T-helper 17 cell (primary cell): ENCODE measurements around the gene SKIC2. TPM values are rescaled to one million over a fixed set of nuclear protein-coding genes. Genes with fewer than 3 reads are reported as not detected.
A peak's percentile ranks its signal among the peaks of the same experiment; 100 is the strongest.
"Not testable (repeated sequence)": the region's sequence is repeated elsewhere in the genome, so short reads cannot be mapped to it uniquely, and the experiment has no call there.

Source experiments
- ATAC-seq: fragments of 150-1000 bp; cut with Tn5 transposase; 2 replicates; pipeline ENCODE4 v1.10.0; 2021; ENCODE audit warnings: mild to moderate bottlenecking, moderate library complexity
- DNase-seq, 3 donors: peaks; one replicate each; pipeline versions ENCODE4 v3.0.0 to v3.0.0-alpha.2; 2020 to 2021
- H3K9me3 ChIP-seq: one replicate; pipeline ENCODE4 v1.7.0; 2013; ENCODE audit warnings: low read length, mild to moderate bottlenecking; ENCODE audit not compliant: control insufficient read depth, poor library complexity, severe bottlenecking
- H3K27ac Mint-ChIP-seq: one replicate; pipeline ENCODE4 v1.8.0; 2022; ENCODE audit warnings: mild to moderate bottlenecking, moderate library complexity, mixed read lengths
- H3K27me3 Mint-ChIP-seq: one replicate; pipeline ENCODE4 v1.8.0; 2022; ENCODE audit warnings: mixed read lengths
- H3K36me3 Mint-ChIP-seq: one replicate; pipeline ENCODE4 v1.8.0; 2022; ENCODE audit warnings: low read depth, mixed read lengths
- H3K4me1 Mint-ChIP-seq: one replicate; pipeline ENCODE4 v1.8.0; 2022; ENCODE audit warnings: mild to moderate bottlenecking, mixed read lengths
- H3K4me3 Mint-ChIP-seq: one replicate; pipeline ENCODE4 v1.8.0; 2022; ENCODE audit warnings: mild to moderate bottlenecking, moderate library complexity, mixed read lengths
- total RNA-seq, 4 donors: library from RNA in 2 of 4; stranded (reverse) in 2 of 4; gene quantifications; one replicate each; pipeline ENCODE4 v1.2.3 and lab custom pipeline; 2022 to 2026

Gene SKIC2
- total RNA-seq, 2 donors from 2014 or later = 85.5 to 94.5 TPM

- not testable (repeated sequence) for H3K4me3 Mint-ChIP-seq, H3K4me1 Mint-ChIP-seq, H3K9me3 ChIP-seq, ATAC-seq, DNase-seq, H3K36me3 Mint-ChIP-seq, H3K27me3 Mint-ChIP-seq, H3K27ac Mint-ChIP-seq
Measured at GRCh38 chr6:31980195-31980876, 21.4 kb downstream of the SKIC2 start.

DNA sequence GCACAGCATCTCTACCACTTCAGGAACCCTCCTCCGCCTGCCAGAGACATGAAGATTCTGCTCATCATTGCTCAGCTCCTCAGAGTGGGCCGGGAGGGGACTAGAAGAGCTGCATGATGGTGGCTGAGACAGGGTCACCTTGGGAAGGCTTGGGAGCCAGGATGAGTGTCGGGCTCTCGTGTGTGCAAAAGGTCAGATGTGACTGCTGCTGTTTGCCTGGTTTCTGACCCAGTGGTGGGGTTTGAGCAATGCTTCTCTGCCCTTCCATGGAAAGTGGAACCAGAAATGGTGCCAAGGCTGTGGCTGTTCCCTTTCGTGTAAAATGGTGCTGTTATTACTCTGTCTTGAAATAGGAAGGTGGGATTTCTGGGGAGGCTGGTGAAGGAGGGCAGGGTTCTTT is 22.0 kb downstream of the SKIC2 start:
- H3K9me3 ChIP-seq, H3K27me3 Mint-ChIP-seq, H3K4me1 Mint-ChIP-seq, DNase-seq, H3K36me3 Mint-ChIP-seq, H3K4me3 Mint-ChIP-seq, ATAC-seq, H3K27ac Mint-ChIP-seq: not testable (repeated sequence)

DNA sequence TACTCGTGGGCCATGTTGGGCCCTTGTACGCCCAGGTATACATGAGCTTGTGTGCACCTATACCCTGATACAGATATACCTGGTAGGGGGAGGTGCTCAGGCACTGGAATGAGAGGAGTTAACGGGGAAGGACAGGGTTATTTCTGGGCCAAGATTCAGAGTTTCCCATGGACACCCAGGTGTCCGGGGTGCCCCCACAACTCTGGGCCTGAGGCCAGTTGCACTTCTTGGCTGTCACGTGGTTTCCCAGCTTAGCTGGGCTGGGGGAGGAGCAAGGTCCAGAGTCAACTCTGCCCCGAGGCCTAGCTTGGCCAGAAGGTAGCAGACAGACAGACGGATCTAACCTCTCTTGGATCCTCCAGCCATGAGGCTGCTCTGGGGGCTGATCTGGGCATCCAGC is 22.8 kb downstream of the SKIC2 start, which contains the start of gene C4A:
TSS of gene C4A (plus strand) at position 314 of the 400 bp plus-strand sequence. CDS start at position 365, 51 bp downstream.
- H3K9me3 ChIP-seq, H3K36me3 Mint-ChIP-seq, ATAC-seq, DNase-seq, H3K4me1 Mint-ChIP-seq, H3K27me3 Mint-ChIP-seq, H3K4me3 Mint-ChIP-seq, H3K27ac Mint-ChIP-seq: not testable (repeated sequence)

DNA sequence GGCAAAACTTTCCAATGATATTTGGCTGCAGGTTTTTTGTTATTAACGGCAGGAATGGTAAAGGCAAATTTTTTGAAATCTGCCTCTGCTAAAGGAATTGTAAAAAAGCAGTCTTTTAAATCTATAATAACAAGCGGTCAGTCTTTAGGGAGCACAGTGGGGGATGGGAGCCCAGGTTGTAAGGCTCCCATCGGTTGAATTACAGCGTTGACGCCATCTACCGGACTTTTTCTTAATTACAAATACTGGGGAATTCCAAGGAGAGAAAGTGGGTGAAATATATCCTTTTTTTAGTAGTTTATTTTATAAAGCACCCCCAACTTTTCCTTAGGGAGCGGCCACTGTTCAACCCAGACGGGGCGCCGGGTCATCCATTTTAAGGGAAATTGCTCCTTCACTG is 30.4 kb downstream of the SKIC2 start:
- not testable (repeated sequence) for H3K9me3 ChIP-seq, H3K27me3 Mint-ChIP-seq, H3K4me3 Mint-ChIP-seq, H3K27ac Mint-ChIP-seq, H3K4me1 Mint-ChIP-seq, ATAC-seq, DNase-seq, H3K36me3 Mint-ChIP-seq

GRCh38 chr6:31994421-31994820 is 35.4 kb downstream of the SKIC2 start:
- H3K27ac Mint-ChIP-seq, ATAC-seq, DNase-seq, H3K4me3 Mint-ChIP-seq, H3K27me3 Mint-ChIP-seq, H3K9me3 ChIP-seq, H3K4me1 Mint-ChIP-seq, H3K36me3 Mint-ChIP-seq: not testable (repeated sequence)

DNA sequence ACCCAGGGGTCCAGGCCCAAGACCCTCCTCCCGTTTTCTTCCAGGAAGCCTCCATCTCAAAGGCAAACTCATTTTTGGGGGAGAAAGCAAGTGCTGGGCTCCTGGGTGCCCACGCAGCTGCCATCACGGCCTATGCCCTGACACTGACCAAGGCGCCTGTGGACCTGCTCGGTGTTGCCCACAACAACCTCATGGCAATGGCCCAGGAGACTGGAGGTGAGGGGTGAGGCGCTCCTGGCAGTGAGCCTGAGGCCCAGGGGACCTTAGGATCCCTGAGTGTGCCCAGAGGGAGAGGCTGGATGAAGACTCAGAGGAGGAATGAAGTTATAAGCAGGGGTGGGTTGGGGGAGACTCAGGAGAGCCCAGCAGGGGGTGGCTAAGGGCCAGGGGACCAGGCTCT is 37.4 kb downstream of the SKIC2 start:
- not testable (repeated sequence) for H3K4me3 Mint-ChIP-seq, ATAC-seq, H3K27ac Mint-ChIP-seq

DNA sequence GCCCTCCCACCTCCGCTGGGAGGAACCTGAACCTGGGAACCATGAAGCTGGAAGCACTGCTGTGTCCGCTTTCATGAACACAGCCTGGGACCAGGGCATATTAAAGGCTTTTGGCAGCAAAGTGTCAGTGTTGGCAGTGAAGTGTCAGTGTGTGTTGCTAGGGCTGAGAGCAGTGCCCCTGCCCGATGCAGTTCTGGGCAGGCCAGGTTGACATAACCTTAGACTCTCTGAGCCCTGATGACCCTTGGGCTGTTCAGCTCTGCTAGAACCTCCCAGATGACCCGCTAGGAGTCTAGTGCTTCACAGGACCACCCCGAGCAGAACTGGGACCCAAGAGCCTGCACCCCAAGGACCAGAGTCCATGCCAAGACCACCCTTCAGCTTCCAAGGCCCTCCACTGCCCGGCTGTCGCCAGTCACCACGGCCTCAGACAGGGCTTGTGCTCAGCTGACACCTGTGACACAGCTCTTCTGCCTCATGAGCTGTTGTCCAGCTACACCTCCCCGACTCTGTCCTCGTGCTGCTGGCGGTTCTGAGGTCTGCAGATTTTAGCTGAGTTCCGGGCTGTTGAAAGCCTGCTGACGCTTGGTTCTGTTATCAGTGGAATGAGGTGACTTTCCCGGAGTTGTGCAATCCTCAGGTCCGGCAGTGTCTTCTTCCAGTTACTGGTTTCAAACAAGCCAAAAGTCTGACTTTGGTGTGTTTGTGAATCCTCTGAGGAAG is 43.7 kb downstream of the SKIC2 start:
- not testable (repeated sequence) for H3K27me3 Mint-ChIP-seq, H3K36me3 Mint-ChIP-seq, DNase-seq, ATAC-seq, H3K27ac Mint-ChIP-seq, H3K4me1 Mint-ChIP-seq, H3K4me3 Mint-ChIP-seq, H3K9me3 ChIP-seq

More for the DNA sequence above, 37.4 kb downstream of the SKIC2 start:
- H3K4me1 Mint-ChIP-seq, H3K27me3 Mint-ChIP-seq, H3K9me3 ChIP-seq, DNase-seq, H3K36me3 Mint-ChIP-seq: not testable (repeated sequence)

DNA sequence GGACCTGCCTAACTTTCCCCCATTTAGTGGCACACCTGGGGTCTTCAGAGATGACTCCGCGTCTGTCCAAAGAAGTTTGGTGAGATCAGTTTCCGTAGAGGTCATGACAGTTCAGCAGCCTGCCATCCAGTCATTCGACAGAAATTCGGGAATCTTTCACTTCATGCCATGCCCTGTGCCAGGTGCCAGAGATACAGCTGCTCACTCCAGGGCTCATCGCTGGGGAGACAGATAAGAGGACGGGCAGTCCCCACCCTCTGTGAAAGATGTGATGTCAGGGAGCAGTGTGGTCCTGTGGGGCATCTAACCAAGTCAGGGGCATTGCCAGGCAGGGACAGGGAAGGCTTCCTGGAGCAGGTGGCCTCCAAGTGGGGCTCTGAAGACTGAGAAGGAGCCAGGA is 44.3 kb downstream of the SKIC2 start:
- not testable (repeated sequence) for H3K4me1 Mint-ChIP-seq, ATAC-seq, H3K27ac Mint-ChIP-seq, H3K27me3 Mint-ChIP-seq, H3K9me3 ChIP-seq, DNase-seq, H3K36me3 Mint-ChIP-seq, H3K4me3 Mint-ChIP-seq

GRCh38 chr6:32004393-32004792 is 45.4 kb downstream of the SKIC2 start:
- not testable (repeated sequence) for DNase-seq, H3K4me3 Mint-ChIP-seq, H3K27ac Mint-ChIP-seq, ATAC-seq, H3K36me3 Mint-ChIP-seq, H3K27me3 Mint-ChIP-seq, H3K4me1 Mint-ChIP-seq, H3K9me3 ChIP-seq

DNA sequence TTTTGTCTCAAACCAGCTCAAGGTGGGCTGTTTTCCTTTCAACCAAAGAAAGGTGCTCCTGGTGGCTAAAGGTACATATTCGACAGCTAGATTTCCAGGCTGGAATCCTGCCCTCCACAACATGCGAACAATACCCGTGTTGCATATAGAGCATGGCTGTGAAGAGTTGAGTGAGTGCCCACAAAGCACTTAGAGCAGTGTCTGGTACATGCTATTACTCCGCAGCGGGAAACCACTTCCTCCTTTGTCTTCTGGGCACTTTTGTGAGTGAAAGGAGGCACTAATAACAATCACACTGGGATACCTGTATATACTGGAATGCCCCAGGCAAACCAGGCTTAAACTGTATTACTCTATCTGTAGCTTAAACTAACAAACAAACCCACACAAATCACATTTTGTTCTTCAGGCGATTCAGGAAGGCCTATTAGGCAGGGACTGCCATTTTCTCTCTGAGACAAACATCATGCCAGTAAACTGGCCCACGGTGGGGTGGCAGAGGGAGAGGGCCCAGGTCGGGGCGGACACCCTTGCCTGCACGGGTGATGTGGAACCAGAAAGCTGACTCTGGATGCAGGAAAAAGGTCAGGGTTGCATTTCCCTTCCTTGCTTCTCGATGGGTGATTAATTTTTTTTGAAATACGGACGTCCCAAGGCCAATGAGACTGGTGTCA is 46.0 kb downstream of the SKIC2 start:
- not testable (repeated sequence) for H3K4me1 Mint-ChIP-seq, H3K27me3 Mint-ChIP-seq, H3K27ac Mint-ChIP-seq, H3K4me3 Mint-ChIP-seq, H3K9me3 ChIP-seq, DNase-seq, H3K36me3 Mint-ChIP-seq
- peak; percentile 83 for ATAC-seq

- not testable (repeated sequence) for H3K27ac Mint-ChIP-seq, H3K4me3 Mint-ChIP-seq, H3K9me3 ChIP-seq, DNase-seq, H3K36me3 Mint-ChIP-seq, H3K27me3 Mint-ChIP-seq, ATAC-seq, H3K4me1 Mint-ChIP-seq
Measured at GRCh38 chr6:32005538-32005880, 46.5 kb downstream of the SKIC2 start.

- H3K36me3 Mint-ChIP-seq, H3K9me3 ChIP-seq, H3K4me1 Mint-ChIP-seq, ATAC-seq, DNase-seq, H3K27me3 Mint-ChIP-seq, H3K4me3 Mint-ChIP-seq, H3K27ac Mint-ChIP-seq: not testable (repeated sequence)
Measured at GRCh38 chr6:32005991-32006529, 47.1 kb downstream of the SKIC2 start.

DNA sequence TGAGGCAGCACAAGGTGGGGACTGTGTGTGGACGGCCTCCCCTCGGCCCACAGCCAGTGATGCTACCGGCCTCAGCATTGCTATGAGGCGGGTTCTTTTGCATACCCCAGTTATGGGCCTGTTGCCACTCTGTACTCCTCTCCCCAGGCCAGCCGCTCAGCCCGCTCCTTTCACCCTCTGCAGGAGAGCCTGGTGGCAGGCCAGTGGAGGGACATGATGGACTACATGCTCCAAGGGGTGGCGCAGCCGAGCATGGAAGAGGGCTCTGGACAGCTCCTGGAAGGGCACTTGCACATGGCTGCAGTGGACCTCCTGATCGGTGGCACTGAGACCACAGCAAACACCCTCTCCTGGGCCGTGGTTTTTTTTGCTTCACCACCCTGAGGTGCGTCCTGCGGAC is 48.1 kb downstream of the SKIC2 start:
- H3K27me3 Mint-ChIP-seq, H3K9me3 ChIP-seq, H3K36me3 Mint-ChIP-seq, H3K4me3 Mint-ChIP-seq, H3K27ac Mint-ChIP-seq, ATAC-seq, DNase-seq, H3K4me1 Mint-ChIP-seq: not testable (repeated sequence)
